Measurements from ENCODE around the gene EEPD1. TPM values are rescaled to one million over a fixed set of nuclear protein-coding genes. Genes with fewer than 3 reads are reported as not detected.

Gene EEPD1
- total RNA-seq, 1 donor = 9.0 TPM

DNA sequence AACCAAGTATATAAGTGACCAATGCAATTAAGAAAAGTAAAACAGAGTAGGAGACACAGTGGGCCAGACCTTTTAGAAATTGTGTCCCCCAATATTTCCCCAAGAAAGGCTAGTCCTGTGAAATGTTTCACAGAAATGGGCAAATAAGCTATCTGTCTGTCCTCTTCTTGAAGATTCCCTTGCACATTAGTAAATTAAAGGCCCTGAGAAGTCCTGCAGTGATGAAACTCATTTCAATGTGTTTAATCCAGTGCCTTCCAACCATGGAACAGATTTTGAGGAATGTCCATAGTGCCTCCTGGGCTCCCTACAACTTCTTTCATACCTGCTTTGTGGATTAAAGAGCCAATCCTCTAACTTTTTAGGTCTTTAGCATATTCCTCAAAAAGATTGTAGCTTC lies 11.2 kb upstream of the EEPD1 start:
- Histone ChIP-seq H3K4me2 (ENCODE audit: insufficient read depth, low read length) (no peak overlapping the region), H3K36me3 (ENCODE audit: insufficient read depth, low read length) (no peaks in the 10 kb centered on the region), H4K20me1 (ENCODE audit: insufficient read depth, low read length) (no peaks in the 10 kb centered on the region), H3K4me1 (ENCODE audit: insufficient read depth, low read length) (no peaks in the 10 kb centered on the region), H2AFZ (ENCODE audit: low read length) (no peak overlapping the region), H3K79me2 (ENCODE audit: insufficient read depth, low read length) (no peaks in the 10 kb centered on the region), H3K9me3 (ENCODE audit: low read depth, low read length) (no peaks in the 10 kb centered on the region), H3K27me3 (ENCODE audit: insufficient read depth, low read length) (peaks cover 10% of the 10 kb centered on the region), H3K27ac (ENCODE audit: low read depth, low read length) (no peak overlapping the region), H3K4me3 (ENCODE audit: insufficient read depth, low read length) (no peak overlapping the region)
- DNase-seq (ENCODE audit: insufficient read length, low spot score, missing footprints) = no peak
- TF ChIP-seq, protein P1, sequence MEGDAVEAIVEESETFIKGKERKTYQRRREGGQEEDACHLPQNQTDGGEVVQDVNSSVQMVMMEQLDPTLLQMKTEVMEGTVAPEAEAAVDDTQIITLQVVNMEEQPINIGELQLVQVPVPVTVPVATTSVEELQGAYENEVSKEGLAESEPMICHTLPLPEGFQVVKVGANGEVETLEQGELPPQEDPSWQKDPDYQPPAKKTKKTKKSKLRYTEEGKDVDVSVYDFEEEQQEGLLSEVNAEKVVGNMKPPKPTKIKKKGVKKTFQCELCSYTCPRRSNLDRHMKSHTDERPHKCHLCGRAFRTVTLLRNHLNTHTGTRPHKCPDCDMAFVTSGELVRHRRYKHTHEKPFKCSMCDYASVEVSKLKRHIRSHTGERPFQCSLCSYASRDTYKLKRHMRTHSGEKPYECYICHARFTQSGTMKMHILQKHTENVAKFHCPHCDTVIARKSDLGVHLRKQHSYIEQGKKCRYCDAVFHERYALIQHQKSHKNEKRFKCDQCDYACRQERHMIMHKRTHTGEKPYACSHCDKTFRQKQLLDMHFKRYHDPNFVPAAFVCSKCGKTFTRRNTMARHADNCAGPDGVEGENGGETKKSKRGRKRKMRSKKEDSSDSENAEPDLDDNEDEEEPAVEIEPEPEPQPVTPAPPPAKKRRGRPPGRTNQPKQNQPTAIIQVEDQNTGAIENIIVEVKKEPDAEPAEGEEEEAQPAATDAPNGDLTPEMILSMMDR (IDR thresholded peaks at IDR 0.05; ENCODE audit: extremely low read depth, low read depth, low read length) = no peak

DNA sequence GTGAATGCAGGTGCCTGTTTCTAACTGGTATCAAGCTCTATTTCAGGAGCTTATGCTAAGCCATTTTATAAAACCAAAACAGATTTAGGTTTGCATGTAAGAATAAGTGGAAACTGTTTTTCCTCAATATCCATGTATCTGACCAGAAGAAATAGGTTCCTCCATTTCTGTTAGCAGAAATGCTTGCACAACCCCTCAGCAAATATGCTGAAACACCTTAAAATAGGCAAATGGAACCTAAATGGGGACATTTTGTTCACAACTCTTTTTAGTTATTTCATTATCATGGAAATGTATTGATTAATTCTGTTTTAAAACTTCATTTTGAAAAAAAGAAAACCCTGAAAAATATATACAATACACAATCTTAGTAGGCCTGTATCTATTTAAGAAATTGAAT lies 8.9 kb upstream of the EEPD1 start:
- Histone ChIP-seq H3K4me3 (ENCODE audit: insufficient read depth, low read length) (no peak overlapping the region), H3K27ac (ENCODE audit: low read depth, low read length) (no peak overlapping the region), H4K20me1 (ENCODE audit: insufficient read depth, low read length) (no peaks in the 10 kb centered on the region), H3K9me3 (ENCODE audit: low read depth, low read length) (peaks cover 1% of the 10 kb centered on the region), H3K36me3 (ENCODE audit: insufficient read depth, low read length) (no peaks in the 10 kb centered on the region), H3K4me1 (ENCODE audit: insufficient read depth, low read length) (no peaks in the 10 kb centered on the region), H3K27me3 (ENCODE audit: insufficient read depth, low read length) (peaks cover 6% of the 10 kb centered on the region), H3K4me2 (ENCODE audit: insufficient read depth, low read length) (no peak overlapping the region), H3K79me2 (ENCODE audit: insufficient read depth, low read length) (no peaks in the 10 kb centered on the region), H2AFZ (ENCODE audit: low read length) (no peak overlapping the region)
- TF ChIP-seq, protein P1 (IDR thresholded peaks at IDR 0.05; ENCODE audit: extremely low read depth, low read depth, low read length) = no peak
- no peak for DNase-seq (ENCODE audit: insufficient read length, low spot score, missing footprints)

DNA sequence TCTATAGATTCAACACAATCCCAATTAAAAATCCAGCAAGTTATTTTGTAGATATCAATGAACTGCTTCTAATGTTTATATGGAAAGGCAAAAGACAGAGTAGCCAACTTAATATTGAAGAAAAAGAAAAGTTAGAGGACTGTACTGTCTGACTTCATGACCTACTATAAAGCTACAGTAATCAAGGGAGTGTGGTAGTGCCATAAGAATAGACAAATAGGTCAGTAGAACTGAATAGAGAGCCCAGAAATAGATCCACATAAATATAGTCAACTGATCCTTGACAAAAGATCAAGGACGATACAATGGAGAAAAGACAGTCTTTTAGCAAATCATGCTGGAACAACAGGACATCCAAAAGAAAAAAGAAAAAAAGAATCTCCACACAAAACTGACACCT lies 7.4 kb upstream of the EEPD1 start:
- Histone ChIP-seq H3K79me2 (ENCODE audit: insufficient read depth, low read length) (no peaks in the 10 kb centered on the region), H2AFZ (ENCODE audit: low read length) (no peak overlapping the region), H3K27ac (ENCODE audit: low read depth, low read length) (no peak overlapping the region), H4K20me1 (ENCODE audit: insufficient read depth, low read length) (no peaks in the 10 kb centered on the region), H3K4me1 (ENCODE audit: insufficient read depth, low read length) (no peaks in the 10 kb centered on the region), H3K4me2 (ENCODE audit: insufficient read depth, low read length) (no peak overlapping the region), H3K36me3 (ENCODE audit: insufficient read depth, low read length) (no peaks in the 10 kb centered on the region), H3K9me3 (ENCODE audit: low read depth, low read length) (peaks cover 1% of the 10 kb centered on the region), H3K27me3 (ENCODE audit: insufficient read depth, low read length) (peaks cover 6% of the 10 kb centered on the region), H3K4me3 (ENCODE audit: insufficient read depth, low read length) (no peak overlapping the region)
- TF ChIP-seq, protein P1 (IDR thresholded peaks at IDR 0.05; ENCODE audit: extremely low read depth, low read depth, low read length) = no peak
- DNase-seq (ENCODE audit: insufficient read length, low spot score, missing footprints) = no peak

DNA sequence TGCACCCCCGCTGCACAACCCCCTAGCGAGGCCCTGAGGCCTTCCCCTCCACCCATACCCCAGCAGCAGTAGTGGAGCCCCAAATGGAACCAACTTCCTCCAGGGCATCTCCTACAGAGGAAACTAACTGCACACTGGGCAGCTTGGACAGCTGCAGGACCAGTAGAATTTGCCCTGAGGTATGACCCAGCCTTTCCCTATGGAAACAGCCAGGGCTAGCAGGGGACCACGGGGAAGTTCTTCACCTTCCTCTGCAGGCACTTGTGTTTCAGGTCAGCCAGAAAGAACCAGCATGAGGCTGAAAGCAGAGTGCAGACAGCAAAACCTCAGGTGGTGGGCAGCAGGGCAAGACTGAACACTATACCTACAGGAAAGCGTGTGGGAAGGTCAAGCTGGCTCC lies 5.7 kb upstream of the EEPD1 start:
- H3K27ac ChIP-seq (ENCODE audit: low read depth, low read length) = no peak overlapping the region

More for the DNA sequence above, 5.7 kb upstream of the EEPD1 start:
- no peaks in the 10 kb centered on the region for H4K20me1 ChIP-seq (ENCODE audit: insufficient read depth, low read length)
- H3K9me3 ChIP-seq (ENCODE audit: low read depth, low read length) = peaks cover 1% of the 10 kb centered on the region
- H3K79me2 ChIP-seq (ENCODE audit: insufficient read depth, low read length) = no peaks in the 10 kb centered on the region
- H3K4me3 ChIP-seq (ENCODE audit: insufficient read depth, low read length) = no peak overlapping the region
- H3K27me3 ChIP-seq (ENCODE audit: insufficient read depth, low read length) = peaks cover 6% of the 10 kb centered on the region
- peaks cover 3% of the 10 kb centered on the region for H3K4me1 ChIP-seq (ENCODE audit: insufficient read depth, low read length)
- TF ChIP-seq, protein P1 (IDR thresholded peaks at IDR 0.05; ENCODE audit: extremely low read depth, low read depth, low read length) = no peak
- H3K36me3 ChIP-seq (ENCODE audit: insufficient read depth, low read length) = no peaks in the 10 kb centered on the region
- H3K4me2 ChIP-seq (ENCODE audit: insufficient read depth, low read length) = no peak overlapping the region
- no peak overlapping the region for H2AFZ ChIP-seq (ENCODE audit: low read length)
- no peak for DNase-seq (ENCODE audit: insufficient read length, low spot score, missing footprints)
